Sigmoid colon (tissue), 4 donors: ENCODE measurements around the gene GRAMD1B.

ENCODE experiments used
- CTCF ChIP-seq, 4 experiments: fragments of 450-650 bp in 3 of 4; fragments of 200-600 bp in 1 of 4; IDR thresholded peaks; one replicate each; pipeline ENCODE4 v1.5.1; 2016 to 2019; ENCODE audit warnings: antibody characterized with exemption in 4 of 4, mild to moderate bottlenecking in 3 of 4, moderate library complexity in 2 of 4
- EP300 ChIP-seq, 4 donors: sonication (generic); formaldehyde crosslinking; IDR thresholded peaks; one replicate each; pipeline ENCODE4 v1.6.1; 2017; ENCODE audit warnings: antibody characterized with exemption in 4 of 4
- POLR2A ChIP-seq, 2 donors: fragments of 450-650 bp; IDR thresholded peaks; one replicate each; pipeline ENCODE4 v1.6.1; 2016; ENCODE audit warnings: antibody characterized with exemption in 2 of 2, mild to moderate bottlenecking in 2 of 2, moderate library complexity in 2 of 2
- POLR2AphosphoS5 ChIP-seq, 4 donors: sonication (generic); formaldehyde crosslinking; IDR thresholded peaks; one replicate each; pipeline ENCODE4 v1.6.1; 2017; ENCODE audit warnings: antibody characterized with exemption in 4 of 4

- TF ChIP-seq CTCF (IDR thresholded peaks at IDR 0.05) = no peak
- no peak for TF ChIP-seq POLR2AphosphoS5 (IDR thresholded peaks at IDR 0.05)
- TF ChIP-seq EP300 (IDR thresholded peaks at IDR 0.05) = no peak
- no peak for TF ChIP-seq POLR2A (IDR thresholded peaks at IDR 0.05)
Measured at GRCh38 chr11:123601743-123602142, 171.7 kb downstream of the GRAMD1B start.
